ENCODE data around the gene KRT76. TPM values are rescaled to one million over a fixed set of nuclear protein-coding genes. Genes with fewer than 3 reads are reported as not detected.

The KRT76 gene
- total RNA-seq, 2 donors from 2014 or later: not detected

Other genes with a start within 250 kb of the KRT76 start
- not detected for gene KRT71, start 224.2 kb downstream of the KRT76 start, total RNA-seq
- not detected for gene KRT74, start 203.5 kb downstream of the KRT76 start, total RNA-seq
- gene KRT72, start 175.9 kb downstream of the KRT76 start, total RNA-seq: not detected
- gene KRT73, start 158.8 kb downstream of the KRT76 start, total RNA-seq: not detected
- not detected for gene KRT2, start 125.1 kb downstream of the KRT76 start, total RNA-seq
- gene KRT1, start 96.9 kb downstream of the KRT76 start, total RNA-seq: not detected
- not detected for gene KRT77, start 73.8 kb downstream of the KRT76 start, total RNA-seq
- not detected for gene KRT3, start 18.8 kb upstream of the KRT76 start, total RNA-seq
- not detected for gene KRT4, start 36.8 kb upstream of the KRT76 start, total RNA-seq
- gene KRT79, start 57.0 kb upstream of the KRT76 start, total RNA-seq: under 1 TPM in 1 of 2 donors, not detected in 1; 0.82 TPM
- not detected for gene KRT78, start 71.6 kb upstream of the KRT76 start, total RNA-seq
- 1 to 10 TPM in 1 of 2 donors, under 1 TPM in 1; 0.22 to 1.2 TPM for gene KRT8, start 127.7 kb upstream of the KRT76 start, total RNA-seq
- gene KRT18, start 171.8 kb upstream of the KRT76 start, total RNA-seq: 1 to 10 TPM; 3.4 to 4.8 TPM
- 100 to 1,000 TPM; 536 to 964 TPM for gene EIF4B, start 229.1 kb upstream of the KRT76 start, total RNA-seq

All from activated T-helper 17 cell treated with anti-CD3 and anti-CD28 coated beads, Interleukin-2, amount 50 U/mL, for 72 hours (primary cell).